OCI-LY1 (cell line): Measurements from ENCODE around the gene LRRK2.

Experiments used
- CTCF ChIP-seq: fragments of 200-600 bp; sonication (generic), shearing (Covaris generic); IDR thresholded peaks from 2 replicates; pipeline ENCODE4 v1.5.1; 2017; ENCODE audit warnings: mild to moderate bottlenecking, antibody characterized with exemption, low read length, moderate library complexity, mixed read lengths
- EZH2 ChIP-seq: fragments of 200-600 bp; sonication (generic), shearing (Covaris generic); IDR thresholded peaks from 2 replicates; pipeline ENCODE4 v1.8.0; 2017; ENCODE audit warnings: borderline replicate concordance, mixed run types, mild to moderate bottlenecking, antibody characterized with exemption, low read length, moderate library complexity, mixed read lengths

- TF ChIP-seq CTCF (peak; percentile 68), EZH2 (no peak)
Measured at GRCh38 chr12:40312982-40313576, 88.3 kb downstream of the LRRK2 start.
